B cell (primary cell): ENCODE data around the gene CACNA1D. TPM values are rescaled to one million over a fixed set of nuclear protein-coding genes. Genes with fewer than 3 reads are reported as not detected.

Experiments
- ATAC-seq: fragments of 200-7000 bp; cut with Tn5 transposase; one replicate; pipeline ENCODE4 v1.10.0; 2021; ENCODE audit warnings: low read depth, mild to moderate bottlenecking, moderate number of reproducible peaks, moderate library complexity
- CTCF ChIA-PET: fragments of 350-600 bp; sonication (Branson Sonifier 250); formaldehyde crosslinking; loops from one replicate; lab custom pipeline; 2021; ENCODE audit warnings: antibody characterized with exemption, inconsistent platforms; lab: Charles Lee
- POLR2A ChIA-PET: fragments of 350-600 bp; sonication (Branson Sonifier 250); formaldehyde crosslinking; loops from one replicate; lab custom pipeline; 2021; ENCODE audit warnings: antibody characterized with exemption; lab: Charles Lee
- DNase-seq: peaks from one replicate; pipeline ENCODE4 v3.0.0; 2013
- H2AFZ ChIP-seq: 2 replicates; pipeline ENCODE4 v1.6.1; 2012; ENCODE audit warnings: mild to moderate bottlenecking, low read depth, low read length; ENCODE audit not compliant: insufficient read depth, poor library complexity, severe bottlenecking
- H3K27ac ChIP-seq, 2 donors: 1 replicate in 1 of 2; 2 replicates in 1 of 2; pipeline ENCODE4 v1.5.1; 2012 to 2013; ENCODE audit warnings: low read length in 2 of 2, mild to moderate bottlenecking in 2 of 2, moderate library complexity in 1 of 2
- H3K27me3 ChIP-seq, 4 experiments: fragments of 200-600 bp in 1 of 4; sonication (generic) in 1 of 4; replicated peaks in 1 of 4; 1 replicate in 2 of 4; 2 replicates in 2 of 4; pipeline versions ENCODE4 v1.6.1 to v1.7.0; 2013 to 2016; ENCODE audit warnings: low read length in 3 of 4, mild to moderate bottlenecking in 2 of 4, mixed read lengths in 1 of 4, moderate library complexity in 1 of 4; ENCODE audit not compliant: insufficient read depth in 4 of 4, control insufficient read depth in 3 of 4; ENCODE audit errors: control extremely low read depth in 1 of 4
- H3K36me3 ChIP-seq, 2 experiments: replicated peaks in 1 of 2; 1 replicate in 1 of 2; 2 replicates in 1 of 2; pipeline versions ENCODE4 v1.6.1 to v1.7.1; 2013; ENCODE audit warnings: low read length in 1 of 2; ENCODE audit not compliant: insufficient read depth in 2 of 2, control insufficient read depth in 1 of 2; ENCODE audit errors: control extremely low read depth in 1 of 2, extremely low read depth in 1 of 2
- H3K4me1 ChIP-seq, 2 donors: fragments of 200-600 bp in 1 of 2; sonication (generic) in 1 of 2; 1 replicate in 1 of 2; 2 replicates in 1 of 2; pipeline versions ENCODE4 v1.5.1 to v1.6.1; 2013 to 2017; ENCODE audit warnings: low read length in 2 of 2; ENCODE audit not compliant: control insufficient read depth in 2 of 2, insufficient read depth in 2 of 2
- H3K4me2 ChIP-seq: replicated peaks from 2 replicates; pipeline ENCODE3; 2012; ENCODE audit warnings: mild to moderate bottlenecking, low read depth, low read length; ENCODE audit not compliant: poor library complexity, severe bottlenecking
- H3K4me3 ChIP-seq, 5 experiments: fragments of 200-600 bp in 1 of 5; sonication (generic) in 1 of 5; 1 replicate in 3 of 5; 2 replicates in 2 of 5; pipeline versions ENCODE4 v1.5.1 to v1.7.0; 2011 to 2016; ENCODE audit warnings: low read length in 4 of 5, mild to moderate bottlenecking in 4 of 5, low read depth in 2 of 5, control low read depth in 1 of 5, moderate library complexity in 1 of 5; ENCODE audit not compliant: insufficient read depth in 1 of 5; ENCODE audit errors: control extremely low read depth in 1 of 5, extremely low read depth in 1 of 5
- H3K79me2 ChIP-seq: fragments of 200-600 bp; sonication (generic); one replicate; pipeline ENCODE4 v1.6.0; 2016; ENCODE audit warnings: low read length; ENCODE audit not compliant: control insufficient read depth, insufficient read depth
- H3K9ac ChIP-seq: fragments of 200-600 bp; sonication (generic); 2 replicates; pipeline ENCODE4 v1.6.1; 2017; ENCODE audit warnings: mild to moderate bottlenecking, low read length, moderate library complexity
- H3K9me3 ChIP-seq, 3 donors: one replicate each; pipeline versions ENCODE4 v1.6.1 to v1.7.1; 2013; ENCODE audit warnings: low read length in 2 of 3; ENCODE audit not compliant: control insufficient read depth in 2 of 3, insufficient read depth in 1 of 3; ENCODE audit errors: control extremely low read depth in 1 of 3
- H4K20me1 ChIP-seq: 2 replicates; pipeline ENCODE4 v1.6.0; 2012; ENCODE audit warnings: mild to moderate bottlenecking, low read length; ENCODE audit not compliant: insufficient read depth, control insufficient read depth, poor library complexity, severe bottlenecking
- H3K27ac Mint-ChIP-seq: one replicate; pipeline ENCODE4 v1.8.0; 2021; ENCODE audit warnings: mixed read lengths
- H3K27me3 Mint-ChIP-seq: one replicate; pipeline ENCODE4 v1.8.0; 2021; ENCODE audit warnings: mixed read lengths
- H3K4me1 Mint-ChIP-seq: one replicate; pipeline ENCODE4 v1.8.0; 2021; ENCODE audit warnings: mixed read lengths
- H3K4me3 Mint-ChIP-seq: one replicate; pipeline ENCODE4 v1.8.0; 2021; ENCODE audit warnings: mixed read lengths
- H3K9me3 Mint-ChIP-seq: one replicate; pipeline ENCODE4 v1.8.0; 2022; ENCODE audit warnings: mixed read lengths; ENCODE audit not compliant: insufficient read depth
- EZH2 ChIP-seq: IDR thresholded peaks from 2 replicates; pipeline ENCODE4 v1.6.1; 2012; ENCODE audit warnings: borderline replicate concordance, low read depth, mild to moderate bottlenecking, moderate library complexity, low read length; ENCODE audit not compliant: insufficient read depth, poor library complexity, severe bottlenecking
- WGBS: methylation state at CpG from one replicate; pipeline ENCODE4 v1.1.5; 2013; ENCODE audit warnings: missing lambda C conversion rate; ENCODE audit not compliant: insufficient coverage; 5-methylcytosine and 5-hydroxymethylcytosine counted together
- intact Hi-C: fragments of 100-400 bp; cut with micrococcal nuclease; formaldehyde crosslinking; loops from one replicate; pipeline ENCODE4 v1.10.0; 2022
- polyA plus RNA-seq: library from polyadenylated mRNA; depleted of rRNA; stranded (reverse); fragments of >200 nt; gene quantifications from 2 replicates; pipeline ENCODE4 v1.2.3, GENCODE V29; 2012
- total RNA-seq, 2 donors: library from RNA; stranded (reverse); fragments of 120-200 nt in 1 of 2; gene quantifications; 1 replicate in 1 of 2; 2 replicates in 1 of 2; pipeline versions ENCODE4 v1.2.3 to v1.2.4, GENCODE V29; 2013 to 2022
- TF ChIP-seq, protein P1 (sequence below): fragments of 200-600 bp; IDR thresholded peaks from one replicate; pipeline ENCODE4 v1.8.0; 2022; ENCODE audit warnings: antibody characterized with exemption, mild to moderate bottlenecking

The CACNA1D gene
- total and polyA plus RNA-seq, 2 donors (not counting 1 experiment from before 2014, with no cell fraction given), result 0.06 to 0.07 TPM

DNA sequence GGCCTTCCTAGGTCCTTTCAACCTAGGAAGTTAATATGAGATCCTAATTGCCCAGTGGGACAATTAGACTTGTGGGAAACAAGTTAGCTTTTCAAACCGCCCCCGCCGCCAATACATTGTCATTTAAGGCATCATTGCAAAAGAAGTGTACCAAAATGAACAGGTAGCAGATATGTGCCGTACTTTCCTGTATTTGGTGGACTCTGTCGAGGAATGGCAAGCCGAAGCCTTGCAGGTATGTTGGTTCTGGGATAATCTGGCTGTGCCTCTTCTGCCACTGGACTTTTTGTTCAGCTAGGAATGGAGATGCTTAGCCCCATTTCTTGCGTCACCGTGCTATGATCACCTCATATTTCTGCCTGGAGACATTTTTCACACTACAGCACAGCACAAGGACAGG, 157.5 kb downstream of the CACNA1D start:
- Histone ChIP-seq H3K27me3 (no peaks in the 10 kb centered on the region), H2AFZ (no peak overlapping the region), H3K4me1 (peaks cover 0 to 8% of the 10 kb centered on the region in 2 donors), H3K4me2 (no peak overlapping the region), H3K9me3 (peaks cover 0 to 12% (median 8%) of the 10 kb centered on the region in 3 donors), H3K4me3 (no peak overlapping the region), H3K36me3 (no peaks in the 10 kb centered on the region), H3K27ac (no peak overlapping the region), H4K20me1 (no peaks in the 10 kb centered on the region), H3K79me2 (no peaks in the 10 kb centered on the region), H3K9ac (no peak overlapping the region)
- Mint-ChIP-seq H3K4me3 (no peak overlapping the region), H3K9me3 (peaks cover 11% of the 10 kb centered on the region), H3K27me3 (no peaks in the 10 kb centered on the region), H3K4me1 (peaks cover 14% of the 10 kb centered on the region), H3K27ac (no peak overlapping the region)
- 97% methylated on average over 6 of the region's 8 CpGs for WGBS
- ChIA-PET CTCF (no interaction called here), POLR2A (no interaction called here)
- no peak for TF ChIP-seq EZH2
- TF ChIP-seq, protein P1, sequence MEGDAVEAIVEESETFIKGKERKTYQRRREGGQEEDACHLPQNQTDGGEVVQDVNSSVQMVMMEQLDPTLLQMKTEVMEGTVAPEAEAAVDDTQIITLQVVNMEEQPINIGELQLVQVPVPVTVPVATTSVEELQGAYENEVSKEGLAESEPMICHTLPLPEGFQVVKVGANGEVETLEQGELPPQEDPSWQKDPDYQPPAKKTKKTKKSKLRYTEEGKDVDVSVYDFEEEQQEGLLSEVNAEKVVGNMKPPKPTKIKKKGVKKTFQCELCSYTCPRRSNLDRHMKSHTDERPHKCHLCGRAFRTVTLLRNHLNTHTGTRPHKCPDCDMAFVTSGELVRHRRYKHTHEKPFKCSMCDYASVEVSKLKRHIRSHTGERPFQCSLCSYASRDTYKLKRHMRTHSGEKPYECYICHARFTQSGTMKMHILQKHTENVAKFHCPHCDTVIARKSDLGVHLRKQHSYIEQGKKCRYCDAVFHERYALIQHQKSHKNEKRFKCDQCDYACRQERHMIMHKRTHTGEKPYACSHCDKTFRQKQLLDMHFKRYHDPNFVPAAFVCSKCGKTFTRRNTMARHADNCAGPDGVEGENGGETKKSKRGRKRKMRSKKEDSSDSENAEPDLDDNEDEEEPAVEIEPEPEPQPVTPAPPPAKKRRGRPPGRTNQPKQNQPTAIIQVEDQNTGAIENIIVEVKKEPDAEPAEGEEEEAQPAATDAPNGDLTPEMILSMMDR, result no peak
- intact Hi-C loops, result no loop called here
- no peak for ATAC-seq
- no peak for DNase-seq

DNA sequence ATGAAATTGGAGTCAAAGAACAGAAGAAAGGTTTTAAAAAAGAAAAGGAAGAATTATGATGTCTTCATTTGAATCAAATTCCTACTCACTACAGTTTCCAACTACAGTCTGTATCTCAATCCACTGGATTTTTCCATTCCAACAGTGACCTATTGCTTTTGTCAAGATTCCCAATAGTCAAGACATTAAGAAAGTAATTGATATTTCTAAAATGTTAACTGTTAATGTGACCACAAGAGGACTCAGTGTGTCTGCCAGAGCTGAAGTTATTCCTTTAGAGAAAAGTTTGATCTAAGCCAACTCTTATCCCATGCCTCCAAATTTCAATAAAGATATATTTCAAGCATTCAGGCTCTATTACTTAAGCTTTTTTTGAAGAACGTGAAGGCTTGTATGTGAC, 163.2 kb downstream of the CACNA1D start:
- Histone ChIP-seq H3K4me3 (no peak overlapping the region), H3K9ac (no peak overlapping the region), H2AFZ (no peak overlapping the region), H3K36me3 (no peaks in the 10 kb centered on the region), H3K27me3 (peaks cover 0 to 5% (median 0%) of the 10 kb centered on the region in 4 experiments), H3K4me1 (no peaks in the 10 kb centered on the region), H3K27ac (no peak overlapping the region), H4K20me1 (no peaks in the 10 kb centered on the region), H3K79me2 (no peaks in the 10 kb centered on the region), H3K4me2 (no peak overlapping the region), H3K9me3 (peaks cover 0 to 32% (median 26%) of the 10 kb centered on the region in 3 donors)
- DNase-seq (no peak), ATAC-seq (no peak)
- Mint-ChIP-seq H3K27ac (no peak overlapping the region), H3K4me3 (no peak overlapping the region), H3K4me1 (no peaks in the 10 kb centered on the region), H3K9me3 (peaks cover 15% of the 10 kb centered on the region), H3K27me3 (no peaks in the 10 kb centered on the region)
- intact Hi-C loops, result no loop called here
- ChIA-PET POLR2A (no interaction called here), CTCF (no interaction called here)
- no peak for TF ChIP-seq EZH2
- TF ChIP-seq, protein P1, result no peak
- no CpG with 5 or more reads among the region's 1 CpG for WGBS
